ENCODE results near the gene CKLF. TPM values are rescaled to one million over a fixed set of nuclear protein-coding genes. Genes with fewer than 3 reads are reported as not detected.
A peak's percentile ranks its signal among the peaks of the same experiment; 100 is the strongest.
"Not testable (repeated sequence)": the region's sequence is repeated elsewhere in the genome, so short reads cannot be mapped to it uniquely, and the experiment has no call there.

CKLF gene, protein sequence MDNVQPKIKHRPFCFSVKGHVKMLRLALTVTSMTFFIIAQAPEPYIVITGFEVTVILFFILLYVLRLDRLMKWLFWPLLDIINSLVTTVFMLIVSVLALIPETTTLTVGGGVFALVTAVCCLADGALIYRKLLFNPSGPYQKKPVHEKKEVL
- total RNA-seq (2014; rRNA removed; shearing (Covaris generic)) = 162 and 176 TPM in 2 replicates
- 136 and 187 TPM in 2 replicates for polyA plus RNA-seq (2014; cell fraction: nucleus; rRNA removed)

DNA sequence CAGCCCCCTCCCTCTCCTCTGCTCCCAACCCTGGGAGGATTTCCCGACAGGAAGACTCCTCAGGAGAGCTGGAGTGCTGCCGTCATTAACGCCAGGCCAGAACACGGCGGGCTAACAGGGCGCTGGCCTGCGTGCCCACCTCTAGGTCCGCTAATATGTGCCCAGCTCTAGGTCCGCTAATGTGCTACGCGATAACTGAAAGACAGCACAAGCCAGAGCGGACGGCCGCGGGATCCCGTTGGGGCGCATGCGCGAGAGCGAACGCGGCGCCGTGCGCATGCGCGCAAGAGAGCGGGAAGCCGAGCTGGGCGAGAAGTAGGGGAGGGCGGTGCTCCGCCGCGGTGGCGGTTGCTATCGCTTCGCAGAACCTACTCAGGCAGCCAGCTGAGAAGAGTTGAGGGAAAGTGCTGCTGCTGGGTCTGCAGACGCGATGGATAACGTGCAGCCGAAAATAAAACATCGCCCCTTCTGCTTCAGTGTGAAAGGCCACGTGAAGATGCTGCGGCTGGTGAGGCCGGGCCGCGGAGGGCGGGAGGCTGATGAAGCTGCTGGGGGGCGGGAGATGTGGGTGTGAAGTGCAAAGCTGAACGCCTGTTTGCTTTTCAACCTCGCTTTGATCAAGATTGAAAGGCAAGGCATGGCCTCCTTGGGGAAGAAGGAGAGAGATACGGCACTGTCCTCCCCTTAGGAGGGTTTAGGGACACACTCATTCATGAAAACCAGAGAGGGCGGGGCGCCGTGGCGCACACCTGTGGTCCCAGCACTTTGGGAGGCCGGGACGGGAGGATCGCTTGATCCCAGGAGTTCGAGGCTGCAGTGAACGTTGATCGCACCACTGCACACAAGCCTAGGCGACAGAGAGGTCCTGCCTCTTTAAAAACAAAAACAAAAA lies at the start of gene CKLF:
CKLF (plus strand) TSS at position 291 of the 892 bp plus-strand sequence; CDS start at position 431, 140 bp downstream.
- peak; percentile 90 for DNase-seq (ENCODE audit: extremely low read depth, low read depth)

DNA sequence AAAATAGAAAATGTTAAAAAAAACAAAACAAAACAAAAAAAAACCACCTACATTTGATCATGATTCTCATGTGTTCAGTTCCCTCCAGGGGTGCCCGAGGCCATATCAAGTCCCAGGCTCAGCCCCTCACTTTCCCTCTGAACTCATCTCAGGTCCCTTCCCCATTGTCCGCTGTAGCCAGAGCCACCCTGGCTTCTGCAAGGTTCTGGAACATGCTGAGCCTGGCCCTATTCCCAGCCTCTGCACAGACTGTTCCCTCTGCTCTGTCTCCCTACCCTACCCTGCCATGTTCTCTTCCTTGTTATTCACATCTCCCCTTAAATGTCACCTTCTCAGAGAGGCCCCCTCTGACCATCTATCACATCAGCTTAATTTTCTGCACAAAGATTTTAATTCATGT lies 49.3 kb upstream of the CKLF start:
- DNase-seq (ENCODE audit: extremely low read depth, low read depth) = no peak

DNA sequence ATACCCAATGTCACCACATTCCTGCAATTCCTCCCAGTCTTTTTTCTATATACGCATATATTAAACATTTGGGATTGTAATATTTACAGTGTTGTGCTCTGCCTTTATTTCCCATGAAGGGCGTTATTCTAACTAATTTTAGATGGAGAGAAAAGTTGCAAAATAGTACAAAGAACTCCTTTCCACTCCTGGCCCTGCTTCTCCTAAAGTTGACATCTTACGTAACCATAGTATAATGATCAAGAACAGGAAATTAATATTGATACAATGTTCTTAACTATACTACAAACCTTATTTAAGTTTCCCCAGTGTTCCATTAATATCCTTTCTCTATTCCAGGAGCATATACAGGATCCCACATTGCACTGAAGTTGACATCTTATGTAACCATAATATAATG lies 48.8 kb upstream of the CKLF start:
- no peak for DNase-seq (ENCODE audit: extremely low read depth, low read depth)

DNA sequence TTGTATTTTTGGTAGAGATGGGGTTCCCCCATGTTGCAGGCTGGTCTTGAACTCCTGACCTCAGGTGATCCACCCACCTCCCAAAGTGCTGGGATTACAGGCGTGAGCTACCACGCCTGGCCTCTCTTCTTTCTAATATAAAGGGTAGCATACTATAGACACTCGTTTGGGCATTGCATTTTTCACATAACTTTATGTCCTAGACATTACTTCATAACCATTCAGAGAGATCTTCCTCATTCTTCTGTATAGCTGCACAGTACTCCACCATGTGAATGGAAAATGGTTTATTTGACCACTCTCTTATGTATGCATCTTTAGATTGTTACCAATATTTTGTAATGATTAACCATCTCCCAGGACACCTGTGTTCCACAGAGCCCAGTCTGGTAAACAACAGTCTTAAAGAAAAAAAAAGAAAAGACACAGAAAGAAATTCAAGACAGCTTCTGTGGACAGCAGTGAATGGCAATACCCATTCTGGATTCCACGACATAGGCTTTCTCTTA lies 44.6 kb upstream of the CKLF start:
- no peak for DNase-seq (ENCODE audit: extremely low read depth, low read depth)

DNA sequence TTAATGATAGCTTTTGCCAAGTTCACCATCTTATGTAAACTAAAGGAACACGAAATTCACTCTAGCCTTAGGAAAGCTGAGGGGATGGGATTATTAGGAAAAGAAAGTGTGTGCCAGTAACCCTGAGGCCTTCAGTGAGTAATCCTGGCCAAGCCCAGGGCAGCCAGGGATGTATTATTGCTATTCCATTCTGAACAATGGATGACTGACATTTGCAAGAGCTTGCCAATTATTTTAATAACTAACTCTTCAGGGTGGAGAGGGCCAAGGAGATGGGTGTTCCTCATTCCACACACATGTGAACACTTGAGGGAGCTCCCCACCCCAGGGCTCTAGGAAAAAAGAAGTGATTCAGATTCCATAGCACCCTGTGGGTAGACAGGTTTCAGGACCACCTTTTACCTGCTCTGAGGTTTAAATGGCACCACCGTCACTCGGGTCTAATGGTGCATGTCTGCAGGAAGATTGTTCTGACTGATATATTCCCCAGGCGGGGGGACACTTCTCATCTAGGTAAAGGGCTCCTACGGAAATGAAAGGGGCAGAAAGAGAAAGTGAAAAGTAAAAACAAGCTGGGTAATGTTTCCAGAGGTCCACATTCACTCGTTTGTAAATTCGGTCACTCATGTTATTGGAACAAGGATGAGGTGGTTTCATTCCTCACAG lies 44.0 kb upstream of the CKLF start:
- peak; percentile 84 for DNase-seq (ENCODE audit: extremely low read depth, low read depth)

DNA sequence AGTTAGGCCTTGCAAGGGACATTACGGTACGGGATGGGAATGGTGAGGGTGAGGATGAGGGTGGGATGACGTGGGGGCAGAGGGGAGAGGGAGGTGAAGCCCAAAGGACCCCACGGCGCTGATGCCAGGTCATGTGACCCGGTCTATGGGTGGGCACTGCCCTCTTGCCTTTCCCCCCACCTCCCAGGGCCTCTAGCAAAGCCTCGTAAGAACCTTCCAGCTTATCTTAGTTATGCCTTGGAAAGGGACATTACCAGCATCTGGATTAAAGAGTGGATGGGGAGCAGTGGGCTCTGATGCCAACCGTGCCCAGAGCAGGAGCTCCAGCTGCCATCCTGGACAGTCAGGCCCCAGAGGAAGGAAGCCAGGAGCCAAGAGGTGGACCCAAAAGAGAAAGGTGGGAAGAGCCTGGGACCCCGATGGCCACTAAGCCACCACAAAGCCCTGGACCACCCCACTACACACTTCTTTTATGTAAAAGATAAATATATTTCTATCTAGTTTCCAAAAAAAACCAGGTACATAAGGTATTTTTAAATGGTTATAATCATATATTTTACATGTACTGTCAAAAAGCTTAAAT lies 43.4 kb upstream of the CKLF start:
- no peak for DNase-seq (ENCODE audit: extremely low read depth, low read depth)

DNA sequence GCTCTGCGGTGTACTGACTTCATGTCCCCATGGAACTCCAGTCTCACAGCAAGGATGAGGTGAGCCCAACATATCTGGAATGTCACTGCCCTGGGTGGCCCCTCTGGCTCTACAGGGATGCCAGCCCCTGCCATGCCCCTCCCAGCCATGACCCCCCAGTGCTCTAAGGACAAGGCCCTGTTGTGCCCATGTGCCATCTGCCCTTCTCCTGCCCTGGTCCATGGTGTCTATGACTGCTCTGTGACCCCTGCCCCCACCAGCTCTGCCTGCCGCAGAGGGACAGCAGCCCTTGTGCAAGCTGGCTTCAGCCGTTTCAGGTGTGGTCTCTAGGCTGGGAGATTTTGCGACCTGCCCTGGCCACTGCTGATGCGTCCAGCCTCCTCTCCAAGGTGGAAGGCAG lies 42.8 kb upstream of the CKLF start:
- no peak for DNase-seq (ENCODE audit: extremely low read depth, low read depth)

DNA sequence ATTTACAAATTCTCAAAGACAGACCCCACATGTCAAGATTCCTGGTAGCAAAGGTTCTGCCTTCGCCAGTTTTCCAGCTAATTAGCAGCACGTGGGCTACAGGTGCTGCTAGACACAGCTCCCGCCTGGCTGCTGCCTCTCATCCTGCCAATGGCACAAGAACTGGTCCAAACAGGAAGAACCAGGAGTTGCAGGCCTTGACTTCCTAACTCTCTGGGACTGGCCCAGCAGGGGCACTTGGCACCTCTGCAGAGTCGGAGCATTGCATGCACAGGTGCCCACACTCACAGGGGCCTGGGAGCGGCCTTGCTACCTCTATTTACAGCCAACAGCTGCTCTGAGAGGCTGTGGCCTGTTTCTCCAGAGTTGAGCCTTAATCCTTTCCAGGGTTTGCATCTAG lies 42.1 kb upstream of the CKLF start:
- DNase-seq (ENCODE audit: extremely low read depth, low read depth) = no peak

DNA sequence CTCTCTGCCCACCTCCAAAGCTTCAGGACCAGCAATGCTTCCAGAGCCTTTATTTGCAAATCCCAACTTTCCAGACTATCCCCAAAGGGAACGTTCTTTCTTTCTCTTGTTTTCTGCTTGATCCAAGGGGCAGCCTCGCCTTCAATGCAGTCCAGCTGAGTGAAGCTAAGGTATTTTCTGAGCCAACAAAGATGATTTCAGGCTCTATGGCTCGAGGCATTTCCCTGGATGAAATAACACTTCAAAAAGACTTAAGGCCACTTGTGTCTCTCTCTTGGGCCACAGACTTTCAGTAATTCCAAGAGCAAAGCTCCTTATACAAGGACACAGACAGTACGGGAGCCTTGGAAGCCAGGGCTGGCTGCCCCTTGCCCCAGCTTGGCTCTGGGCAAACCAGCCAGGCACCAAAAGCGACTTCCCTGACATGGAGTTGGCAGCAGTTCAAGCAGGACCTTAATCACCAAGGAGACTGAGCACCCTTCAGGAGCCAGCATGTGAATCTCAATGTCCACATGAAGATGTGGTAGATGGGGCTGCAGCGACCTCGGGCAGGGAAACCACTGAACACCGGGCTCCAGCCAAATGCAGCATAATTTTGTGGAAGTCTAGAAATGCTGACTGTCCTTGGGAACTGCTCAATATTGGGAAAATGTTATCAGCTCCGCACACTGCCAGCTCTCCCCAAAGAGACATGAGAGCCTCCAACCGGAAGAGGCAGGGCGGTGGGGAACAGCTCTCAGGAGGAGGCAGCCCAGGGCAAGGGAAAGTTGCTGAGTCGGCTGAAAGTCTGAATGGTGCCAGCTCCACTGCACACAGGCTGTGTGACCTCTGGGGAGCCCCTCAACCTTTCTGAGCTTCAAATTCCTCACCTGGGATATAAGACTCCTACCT lies 41.4 kb upstream of the CKLF start:
- DNase-seq (ENCODE audit: extremely low read depth, low read depth) = no peak

DNA sequence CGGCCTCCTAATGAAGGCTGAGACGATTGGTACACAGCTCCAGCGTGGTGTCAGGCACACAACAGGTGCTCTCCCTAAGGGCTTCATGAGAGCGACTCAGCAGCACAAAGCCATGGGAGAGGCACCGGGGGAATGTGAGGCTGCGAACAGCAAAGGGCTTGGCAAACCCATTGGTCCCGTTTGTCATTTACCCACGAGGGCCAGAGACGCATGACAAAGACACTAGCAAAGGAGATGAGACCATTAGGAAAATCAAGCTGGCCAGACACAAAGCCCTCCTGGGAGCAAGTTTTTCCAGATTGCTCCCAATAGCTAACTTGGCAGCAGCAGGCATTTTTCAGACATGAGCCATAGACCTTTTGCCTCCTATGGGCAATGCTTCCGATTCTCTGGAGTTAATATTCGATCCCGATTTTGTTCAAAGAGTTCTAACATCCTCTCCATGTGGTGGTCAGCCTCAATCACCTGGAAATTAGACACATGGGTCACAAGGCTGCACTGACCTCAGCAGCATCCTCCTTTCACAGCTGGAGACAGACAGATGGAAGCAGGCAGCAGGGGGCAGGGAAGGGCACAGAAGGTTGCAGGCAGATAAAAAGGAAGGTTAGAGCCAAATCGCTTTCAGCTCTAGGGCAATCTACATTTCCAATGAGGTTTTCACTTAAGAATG lies 40.6 kb upstream of the CKLF start:
- DNase-seq (ENCODE audit: extremely low read depth, low read depth) = peak; percentile 66

DNA sequence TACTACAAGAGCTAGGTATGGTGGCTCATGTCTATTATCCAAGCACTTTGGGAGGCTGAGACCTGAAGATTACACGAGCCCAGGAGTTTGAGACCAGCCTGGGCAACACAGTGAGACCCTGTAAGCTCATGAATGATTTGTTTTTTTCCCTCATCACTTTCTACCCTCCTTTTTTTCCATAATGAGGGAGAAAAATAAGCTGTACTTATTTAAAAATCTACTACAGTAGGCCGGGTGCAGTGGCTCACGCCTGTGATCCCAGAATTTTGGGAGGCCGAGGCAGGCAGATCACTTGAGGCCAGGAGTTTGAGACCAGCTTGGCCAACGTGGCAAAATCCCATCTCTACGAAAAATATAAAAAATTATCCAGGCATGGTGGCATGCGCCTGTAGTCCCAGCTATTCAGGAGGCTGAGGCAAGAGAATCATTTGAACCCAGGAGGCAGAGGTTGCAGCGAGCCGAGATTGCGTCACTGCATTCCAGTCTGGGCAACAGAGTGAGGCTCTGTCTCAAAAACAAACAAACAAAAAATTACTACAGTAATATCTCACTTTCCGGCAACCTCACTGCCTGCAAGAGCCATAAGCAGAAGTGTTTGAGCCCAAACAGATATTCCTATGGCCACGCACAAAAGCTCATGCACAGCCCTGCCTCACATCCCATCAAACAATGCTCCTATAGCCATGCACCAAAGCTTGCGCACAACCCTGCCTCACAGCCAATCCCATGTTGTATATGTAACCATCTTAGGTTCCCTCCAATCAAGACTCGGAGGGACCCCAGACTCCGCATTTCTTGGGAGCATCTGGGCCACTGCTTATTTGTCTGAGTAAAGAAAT lies 39.9 kb upstream of the CKLF start:
- peak; percentile 88 for DNase-seq (ENCODE audit: extremely low read depth, low read depth)

DNA sequence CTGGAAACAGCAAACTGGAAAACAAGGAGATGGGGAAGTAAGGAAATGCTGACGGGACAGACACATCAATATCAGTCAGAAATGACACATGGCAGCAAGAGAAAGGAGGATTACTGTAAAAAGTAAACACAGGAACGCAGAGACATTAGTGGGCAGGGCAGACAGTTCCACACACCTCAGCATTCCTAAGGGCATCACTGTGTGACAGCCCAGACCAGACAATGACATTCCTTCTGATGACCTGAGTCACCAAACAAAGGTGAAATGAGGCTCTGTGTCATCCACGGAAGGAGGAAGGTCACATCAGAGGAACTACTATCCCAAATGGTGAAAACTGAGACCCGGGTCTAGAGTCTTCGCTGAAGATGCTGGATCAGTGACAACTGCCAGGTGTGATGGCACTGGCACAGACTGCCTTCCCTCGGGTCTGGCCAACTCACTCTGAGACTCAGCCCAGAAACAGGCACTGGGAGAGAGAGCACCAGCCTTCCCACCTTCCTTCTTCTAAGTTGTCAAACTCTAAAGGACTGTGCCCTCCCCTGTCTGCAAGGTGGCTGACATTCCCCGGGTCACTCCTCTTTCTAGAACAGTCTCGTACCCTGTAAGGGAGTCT lies 39.2 kb upstream of the CKLF start:
- DNase-seq (ENCODE audit: extremely low read depth, low read depth) = peak; percentile 30

DNA sequence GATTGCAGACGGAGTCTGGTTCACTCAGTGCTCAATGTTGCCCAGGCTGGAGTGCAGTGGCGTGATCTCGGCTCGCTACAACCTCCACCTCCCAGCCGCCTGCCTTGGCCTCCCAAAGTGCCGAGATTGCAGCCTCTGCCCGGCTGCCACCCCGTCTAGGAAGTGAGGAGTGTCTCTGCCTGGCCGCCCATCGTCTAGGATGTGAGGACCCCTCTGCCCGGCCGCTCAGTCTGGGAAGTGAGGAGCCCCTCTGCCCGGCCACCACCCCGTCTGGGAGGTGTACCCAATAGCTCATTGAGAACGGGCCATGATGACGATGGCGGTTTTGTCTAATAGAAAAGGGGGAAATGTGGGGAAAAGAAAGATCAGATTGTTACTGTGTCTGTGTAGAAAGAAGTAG lies 38.0 kb upstream of the CKLF start:
- not testable (repeated sequence) for DNase-seq (ENCODE audit: extremely low read depth, low read depth)

DNA sequence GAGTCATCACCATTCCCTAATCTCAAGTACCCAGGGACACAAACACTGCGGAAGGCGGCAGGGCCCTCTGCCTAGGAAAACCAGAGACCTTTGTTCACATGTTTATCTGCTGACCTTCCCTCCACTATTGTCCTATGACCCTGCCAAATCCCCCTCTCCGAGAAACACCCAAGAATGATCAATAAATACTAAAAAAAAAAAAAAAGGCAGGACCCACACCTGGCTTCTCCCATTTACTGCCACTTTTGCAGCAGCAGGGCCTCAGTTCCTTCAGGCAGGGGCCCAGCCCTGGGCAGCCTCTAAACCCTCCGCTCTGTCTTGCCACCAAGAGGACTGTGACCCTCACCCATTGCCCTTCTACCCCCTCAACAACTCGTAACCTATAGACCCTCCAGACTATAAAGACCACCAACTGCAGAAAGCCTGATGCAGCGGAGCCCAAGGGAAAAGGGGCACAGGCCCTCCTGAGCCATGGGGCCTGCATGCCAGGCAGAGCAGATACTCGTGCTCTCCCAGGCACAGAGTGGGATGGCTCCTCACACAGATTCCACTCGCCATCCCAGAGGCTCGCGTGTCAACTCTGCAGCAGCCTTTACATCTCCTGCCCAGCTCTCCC lies 37.3 kb upstream of the CKLF start:
- DNase-seq (ENCODE audit: extremely low read depth, low read depth) = not testable (repeated sequence)

DNA sequence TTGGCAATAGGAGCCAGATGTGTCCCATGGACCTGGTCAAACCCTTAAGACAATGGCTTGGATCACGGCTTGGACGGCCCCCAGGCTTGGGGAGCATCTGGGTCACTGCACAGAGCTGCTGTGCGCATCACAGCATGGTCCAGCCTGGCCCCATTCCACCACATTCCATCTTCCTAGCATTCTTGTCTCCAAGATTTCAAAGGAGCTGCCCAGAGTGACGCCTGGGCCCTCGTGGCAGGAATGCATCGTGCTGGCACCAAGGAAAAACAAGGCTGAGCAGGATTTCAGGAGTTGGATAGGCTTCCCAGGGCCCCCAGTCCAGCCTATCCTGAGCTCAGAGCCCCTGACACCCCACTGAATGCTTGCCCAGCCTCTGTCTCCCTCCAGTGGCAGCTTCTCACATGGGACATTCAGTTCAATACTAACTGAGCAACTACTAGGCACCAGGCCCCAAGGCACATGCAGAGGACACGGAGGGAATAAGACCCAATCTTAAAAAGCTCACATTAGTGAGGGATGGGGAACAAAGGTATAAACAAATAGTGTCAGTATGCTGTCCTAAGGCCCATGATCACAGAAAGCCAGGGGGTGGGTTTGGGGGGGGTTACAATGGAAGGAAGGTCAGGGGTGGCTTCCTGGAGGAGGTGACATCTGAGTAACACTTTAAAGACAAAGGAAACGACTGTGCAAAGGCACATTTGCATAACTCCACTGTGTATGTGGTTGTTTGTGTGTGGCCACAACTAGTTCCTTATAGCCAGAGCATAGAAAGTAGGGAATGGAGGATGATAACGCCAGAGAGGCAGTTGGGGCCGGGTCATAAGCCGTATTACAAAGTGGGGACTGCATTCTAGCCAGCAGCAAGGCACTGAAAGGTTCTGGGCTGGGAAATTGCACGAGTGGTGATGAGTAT lies 36.5 kb upstream of the CKLF start:
- DNase-seq (ENCODE audit: extremely low read depth, low read depth) = peak; percentile 82

DNA sequence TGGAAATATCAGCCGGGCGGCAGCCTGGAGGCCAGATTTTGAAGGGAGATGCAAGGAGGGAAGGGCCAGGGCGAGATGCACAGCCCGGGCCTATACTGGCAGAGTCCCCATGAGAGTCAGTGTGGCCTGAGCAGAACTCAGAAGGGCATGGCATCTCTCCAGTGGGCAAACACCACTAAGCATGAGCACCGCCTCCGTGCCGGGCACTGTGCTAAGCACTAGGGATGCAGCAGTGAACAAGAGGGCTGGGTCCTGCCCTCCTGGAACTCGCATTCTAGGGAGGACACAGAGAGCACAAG lies 35.9 kb upstream of the CKLF start:
- no peak for DNase-seq (ENCODE audit: extremely low read depth, low read depth)

Measured in NCI-H460 (cell line).